ENCODE data around the gene TBL1XR1. TPM values are rescaled to one million over a fixed set of nuclear protein-coding genes. Genes with fewer than 3 reads are reported as not detected.

Gene TBL1XR1
- total RNA-seq, 1 donor from 2014 or later = 156 TPM

- Histone ChIP-seq H3K36me3 (peaks cover 3% of the 10 kb centered on the region), H3K27ac (no peak overlapping the region), H3K27me3 (no peaks in the 10 kb centered on the region), H3K4me3 (no peak overlapping the region), H3K9me3 (no peaks in the 10 kb centered on the region), H3K4me1 (peaks cover 10% of the 10 kb centered on the region)
- ATAC-seq = no peak
- DNase-seq = no peak
- intact Hi-C loops (cut with DNase I) = no loop called here
- no peak for TF ChIP-seq CTCF (IDR thresholded peaks at IDR 0.05)
These were observed 61.3 kb downstream of the TBL1XR1 start for GRCh38 chr3:177135841-177136492.

- no peaks in the 10 kb centered on the region for H3K9me3 ChIP-seq
- DNase-seq (no peak), ATAC-seq (no peak)
- peaks cover 10% of the 10 kb centered on the region for H3K4me1 ChIP-seq
- no peak for TF ChIP-seq CTCF (IDR thresholded peaks at IDR 0.05)
- H3K27ac ChIP-seq = no peak overlapping the region
- no peak overlapping the region for H3K4me3 ChIP-seq
- H3K36me3 ChIP-seq = peaks cover 3% of the 10 kb centered on the region
- H3K27me3 ChIP-seq = no peaks in the 10 kb centered on the region
- intact Hi-C loops (cut with DNase I) = no loop called here
These were observed 62.5 kb downstream of the TBL1XR1 start for GRCh38 chr3:177134816-177135210.

- no peak overlapping the region for H3K27ac ChIP-seq
- no peak overlapping the region for H3K4me3 ChIP-seq
- peaks cover 10% of the 10 kb centered on the region for H3K4me1 ChIP-seq
- H3K9me3 ChIP-seq = no peaks in the 10 kb centered on the region
- intact Hi-C loops (cut with DNase I) = no loop called here
- H3K36me3 ChIP-seq = peaks cover 3% of the 10 kb centered on the region
- TF ChIP-seq CTCF (IDR thresholded peaks at IDR 0.05) = no peak
- ATAC-seq (no peak), DNase-seq (no peak)
- no peaks in the 10 kb centered on the region for H3K27me3 ChIP-seq
These were observed 63.1 kb downstream of the TBL1XR1 start for GRCh38 chr3:177133860-177134815.

GRCh38 chr3:177131927-177132636, 65.2 kb downstream of the TBL1XR1 start:
- Histone ChIP-seq H3K36me3 (peaks cover 3% of the 10 kb centered on the region), H3K27ac (no peak overlapping the region), H3K4me3 (no peak overlapping the region), H3K27me3 (no peaks in the 10 kb centered on the region), H3K4me1 (peaks cover 10% of the 10 kb centered on the region), H3K9me3 (no peaks in the 10 kb centered on the region)
- intact Hi-C loops (cut with DNase I) = no loop called here
- ATAC-seq (no peak), DNase-seq (no peak)
- no peak for TF ChIP-seq CTCF (IDR thresholded peaks at IDR 0.05)

GRCh38 chr3:177127008-177127407, 70.3 kb downstream of the TBL1XR1 start:
- no peak overlapping the region for H3K27ac ChIP-seq
- H3K9me3 ChIP-seq = no peaks in the 10 kb centered on the region
- intact Hi-C loops (cut with DNase I) = no loop called here
- H3K4me1 ChIP-seq = peaks cover 23% of the 10 kb centered on the region
- no peak overlapping the region for H3K4me3 ChIP-seq
- no peaks in the 10 kb centered on the region for H3K27me3 ChIP-seq
- no peak for DNase-seq
- no peaks in the 10 kb centered on the region for H3K36me3 ChIP-seq
- no peak for TF ChIP-seq CTCF (IDR thresholded peaks at IDR 0.05)
- no peak for ATAC-seq
